Measurements from ENCODE around the gene JAZF1. TPM values are rescaled to one million over a fixed set of nuclear protein-coding genes. Genes with fewer than 3 reads are reported as not detected.

The JAZF1 gene
- polyA plus RNA-seq, 3 donors from 2014 or later, result 17.7 to 40.2 (median 25.9) TPM

DNA sequence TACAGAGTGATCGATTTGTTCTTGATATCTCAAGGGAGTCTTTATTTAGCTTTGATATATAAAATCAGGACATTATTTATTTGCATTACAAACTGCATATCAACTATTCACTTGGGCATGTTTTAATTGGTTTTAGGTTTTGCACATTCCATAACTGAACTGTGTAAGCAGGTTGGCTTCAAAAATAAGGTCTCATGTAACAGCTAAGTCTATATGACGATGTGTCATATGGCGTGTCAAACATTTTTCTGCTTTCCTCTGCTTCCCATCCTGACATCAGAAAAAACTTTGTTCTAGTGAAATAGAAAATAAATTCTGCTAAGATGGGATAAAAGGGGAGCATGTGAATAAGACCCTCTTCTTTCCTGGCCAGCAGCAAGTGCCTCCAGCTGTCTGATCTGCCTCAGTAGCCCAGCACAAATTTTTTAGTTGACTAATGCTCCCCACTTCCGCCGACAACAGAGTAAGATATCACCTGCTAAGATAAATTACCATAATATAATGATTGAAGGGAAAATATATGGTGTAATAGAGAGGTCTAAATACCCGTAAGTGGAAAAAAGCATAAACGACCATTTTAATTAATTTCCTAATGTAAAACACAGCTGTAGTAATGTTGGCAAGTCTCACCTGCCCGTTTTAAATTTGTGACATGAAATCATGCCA is 260.2 kb downstream of the JAZF1 start:
- H3K4me1 Mint-ChIP-seq, result peaks cover 24 to 68% of the 10 kb centered on the region in 2 donors
- DNase-seq, result no peak
- H3K27me3 Mint-ChIP-seq (ENCODE audit: low read depth in 3 of 3), result peaks cover 0 to 8% (median 0%) of the 10 kb centered on the region in 3 donors
- H3K9me3 Mint-ChIP-seq, result no peaks in the 10 kb centered on the region
- peaks cover 0 to 3% (median 0%) of the 10 kb centered on the region in 3 donors for H3K36me3 Mint-ChIP-seq
- no peak overlapping the region for H3K4me3 Mint-ChIP-seq
- H3K27ac Mint-ChIP-seq, result no peak overlapping the region

DNA sequence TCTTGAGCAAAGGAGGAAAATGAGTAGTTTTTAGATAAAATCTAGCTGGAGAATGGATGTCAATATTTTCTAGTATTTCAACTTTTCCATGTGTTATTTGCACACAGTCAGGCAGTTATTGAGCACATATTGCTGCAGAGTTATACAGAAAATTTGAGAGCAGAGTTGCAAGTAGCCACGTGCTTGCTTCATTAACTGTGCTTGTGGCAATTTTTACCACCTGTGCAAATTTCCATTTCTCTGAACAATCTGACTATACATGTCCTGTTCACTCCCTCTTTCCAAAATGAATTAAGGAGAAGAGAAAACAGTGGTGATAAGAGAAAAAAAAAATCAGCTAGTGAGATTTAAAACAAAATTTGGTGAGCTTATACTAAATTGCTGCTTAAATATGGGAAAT is 262.1 kb downstream of the JAZF1 start:
- Mint-ChIP-seq H3K4me3 (no peak overlapping the region), H3K27ac (peak overlapping the region in 2 of 6 donors; percentile 3 to 43), H3K27me3 (ENCODE audit: low read depth in 3 of 3) (peaks cover 0 to 3% (median 0%) of the 10 kb centered on the region in 3 donors), H3K36me3 (peaks cover 0 to 3% (median 0%) of the 10 kb centered on the region in 3 donors), H3K4me1 (peaks cover 35 to 77% of the 10 kb centered on the region in 2 donors), H3K9me3 (no peaks in the 10 kb centered on the region)
- DNase-seq, result no peak

DNA sequence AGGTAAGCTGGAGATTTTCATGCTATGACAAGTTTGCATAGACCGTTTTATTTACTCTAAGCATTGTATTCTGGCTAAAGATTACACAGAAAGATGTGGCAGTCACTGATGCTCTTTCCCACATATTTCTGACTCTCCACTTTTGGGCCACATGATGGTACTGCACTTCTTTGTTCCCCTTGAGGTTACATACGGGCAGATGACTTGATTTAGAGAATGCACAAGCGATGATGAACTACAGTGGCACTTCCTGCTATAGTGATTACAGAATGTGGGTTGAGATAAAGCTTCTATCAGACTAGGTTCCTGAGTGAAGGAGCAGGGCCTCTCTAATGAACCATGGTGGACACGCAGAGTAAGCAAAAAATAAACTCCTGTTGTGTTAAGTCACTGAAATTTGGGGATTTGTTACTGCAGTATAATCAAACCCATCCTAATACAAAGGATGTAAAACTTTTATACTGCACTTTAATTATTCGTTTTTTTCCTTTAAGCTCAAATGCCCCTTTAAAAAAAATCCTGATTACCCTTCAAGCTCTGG is 262.8 kb downstream of the JAZF1 start:
- Mint-ChIP-seq H3K4me1 (peaks cover 34 to 78% of the 10 kb centered on the region in 2 donors), H3K9me3 (no peaks in the 10 kb centered on the region), H3K27ac (peak overlapping the region in 1 of 6 donors; percentile 2), H3K27me3 (ENCODE audit: low read depth in 3 of 3) (peaks cover 0 to 2% (median 0%) of the 10 kb centered on the region in 3 donors), H3K4me3 (no peak overlapping the region), H3K36me3 (peaks cover 0 to 3% (median 0%) of the 10 kb centered on the region in 3 donors)
- no peak for DNase-seq

DNA sequence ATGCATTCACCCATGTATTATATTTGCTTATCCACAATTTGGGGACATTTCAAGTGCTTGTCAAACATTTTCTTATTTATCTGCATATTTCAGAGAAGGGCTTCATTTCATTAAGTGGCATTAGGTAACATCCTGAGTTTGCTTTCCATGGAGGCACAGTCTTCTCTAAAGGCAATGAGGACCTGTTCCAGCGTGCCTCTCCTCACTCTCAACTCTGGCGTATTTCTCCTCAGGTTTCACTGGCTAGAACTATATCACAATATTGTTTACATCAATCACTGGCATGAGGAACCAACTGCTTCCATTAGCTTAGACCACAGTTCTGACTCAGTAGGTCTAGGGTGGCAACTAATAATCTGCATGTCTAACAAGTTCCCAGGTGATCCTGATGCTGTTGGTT is 263.5 kb downstream of the JAZF1 start:
- DNase-seq, result no peak
- no peaks in the 10 kb centered on the region for H3K9me3 Mint-ChIP-seq
- H3K27me3 Mint-ChIP-seq (ENCODE audit: low read depth in 3 of 3), result peaks cover 0 to 3% (median 2%) of the 10 kb centered on the region in 3 donors
- H3K4me1 Mint-ChIP-seq, result peaks cover 34 to 81% of the 10 kb centered on the region in 2 donors
- no peak overlapping the region for H3K4me3 Mint-ChIP-seq
- H3K27ac Mint-ChIP-seq, result peak overlapping the region in 1 of 6 donors; percentile 9
- peaks cover 0 to 3% (median 0%) of the 10 kb centered on the region in 3 donors for H3K36me3 Mint-ChIP-seq

DNA sequence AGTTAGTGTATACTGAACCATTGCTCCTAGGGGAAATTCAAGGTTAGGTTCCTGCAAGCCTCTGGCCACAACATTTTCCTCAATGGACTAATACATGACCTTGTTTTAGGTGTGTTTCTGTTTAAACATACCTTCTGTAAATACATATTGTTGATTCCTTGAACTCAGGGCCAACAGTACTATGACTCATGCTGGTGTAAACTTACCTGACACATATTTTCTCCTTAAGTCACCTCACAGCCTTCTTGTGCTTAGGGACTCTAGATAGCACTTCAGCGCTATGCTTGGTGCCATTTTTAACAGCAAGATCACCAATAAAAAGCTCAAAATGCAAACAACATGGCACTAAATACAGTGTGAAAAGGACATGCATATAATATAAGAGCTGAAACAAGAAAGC is 264.2 kb downstream of the JAZF1 start:
- peaks cover 34 to 84% of the 10 kb centered on the region in 2 donors for H3K4me1 Mint-ChIP-seq
- no peaks in the 10 kb centered on the region for H3K9me3 Mint-ChIP-seq
- peaks cover 0 to 3% (median 0%) of the 10 kb centered on the region in 3 donors for H3K36me3 Mint-ChIP-seq
- no peak for DNase-seq
- H3K27ac Mint-ChIP-seq, result no peak overlapping the region
- H3K27me3 Mint-ChIP-seq (ENCODE audit: low read depth in 3 of 3), result peaks cover 0 to 3% (median 2%) of the 10 kb centered on the region in 3 donors
- no peak overlapping the region for H3K4me3 Mint-ChIP-seq

DNA sequence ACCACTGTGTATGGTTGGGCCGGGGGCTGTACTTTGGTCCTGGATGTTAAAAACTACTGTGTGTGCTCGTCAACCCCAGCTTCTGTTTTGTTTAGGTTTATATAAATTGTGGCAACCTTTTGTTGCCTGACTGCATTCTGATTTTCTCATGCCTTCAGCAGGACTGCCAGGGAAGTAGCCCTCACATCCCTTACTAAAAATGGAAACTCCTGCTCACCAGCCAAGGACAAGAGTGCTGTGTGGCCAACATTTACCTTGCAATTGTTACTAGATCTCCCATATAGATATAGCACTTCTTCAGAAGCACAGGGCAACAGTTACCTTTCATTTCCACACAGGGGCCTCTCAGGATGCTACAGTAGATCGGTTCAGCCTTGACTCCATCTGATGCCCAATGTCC is 266.2 kb downstream of the JAZF1 start:
- H3K27me3 Mint-ChIP-seq (ENCODE audit: low read depth in 3 of 3), result peaks cover 0 to 3% (median 2%) of the 10 kb centered on the region in 3 donors
- DNase-seq, result no peak
- H3K4me1 Mint-ChIP-seq, result peaks cover 28 to 87% of the 10 kb centered on the region in 2 donors
- no peak overlapping the region for H3K4me3 Mint-ChIP-seq
- no peak overlapping the region for H3K27ac Mint-ChIP-seq
- H3K36me3 Mint-ChIP-seq, result peaks cover 0 to 3% (median 0%) of the 10 kb centered on the region in 3 donors
- H3K9me3 Mint-ChIP-seq, result no peaks in the 10 kb centered on the region

DNA sequence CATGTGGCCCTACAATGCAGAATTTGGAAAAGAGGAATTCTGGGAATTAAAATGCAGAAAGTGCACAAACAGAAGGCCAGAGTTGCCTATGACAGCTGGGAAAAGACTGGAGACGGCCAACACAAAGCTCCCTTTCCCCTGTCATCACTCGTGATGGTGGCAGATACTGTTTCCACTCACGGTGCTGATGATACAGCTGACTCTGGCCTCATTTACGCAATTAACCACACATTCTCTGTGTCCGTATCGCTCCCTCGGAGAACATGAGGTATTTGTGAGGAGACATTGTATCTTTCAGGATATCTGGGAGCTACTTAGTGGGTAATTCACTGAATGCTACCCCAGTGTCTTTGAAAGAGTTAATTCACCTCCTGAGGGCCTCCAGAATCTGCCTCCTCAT is 267.8 kb downstream of the JAZF1 start:
- no peak for DNase-seq
- H3K36me3 Mint-ChIP-seq, result peaks cover 0 to 3% (median 0%) of the 10 kb centered on the region in 3 donors
- no peaks in the 10 kb centered on the region for H3K9me3 Mint-ChIP-seq
- H3K27me3 Mint-ChIP-seq (ENCODE audit: low read depth in 3 of 3), result peaks cover 0 to 3% (median 2%) of the 10 kb centered on the region in 3 donors
- H3K4me3 Mint-ChIP-seq, result no peak overlapping the region
- no peak overlapping the region for H3K27ac Mint-ChIP-seq
- peaks cover 22 to 75% of the 10 kb centered on the region in 2 donors for H3K4me1 Mint-ChIP-seq

DNA sequence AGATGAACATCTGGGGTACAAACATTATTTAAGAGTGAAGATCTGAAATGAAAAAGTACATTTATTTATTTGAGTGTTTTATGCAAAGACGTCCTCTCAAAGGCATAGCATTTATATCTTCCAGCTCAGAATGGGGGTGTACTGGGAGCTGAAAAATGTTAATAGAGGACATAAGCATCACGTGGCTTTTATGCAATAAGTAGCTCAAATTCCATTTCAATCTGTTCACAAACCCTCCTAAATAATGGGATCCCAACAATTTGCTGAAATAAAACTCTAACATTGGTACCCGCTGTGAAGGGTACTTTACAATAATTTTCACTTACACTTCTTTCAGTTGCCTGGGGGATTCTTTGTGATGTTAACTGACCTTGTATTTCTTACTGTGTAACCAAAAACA is 268.7 kb downstream of the JAZF1 start:
- Mint-ChIP-seq H3K4me1 (peaks cover 19 to 73% of the 10 kb centered on the region in 2 donors), H3K27ac (no peak overlapping the region), H3K27me3 (ENCODE audit: low read depth in 3 of 3) (peaks cover 0 to 3% (median 3%) of the 10 kb centered on the region in 3 donors)

DNA sequence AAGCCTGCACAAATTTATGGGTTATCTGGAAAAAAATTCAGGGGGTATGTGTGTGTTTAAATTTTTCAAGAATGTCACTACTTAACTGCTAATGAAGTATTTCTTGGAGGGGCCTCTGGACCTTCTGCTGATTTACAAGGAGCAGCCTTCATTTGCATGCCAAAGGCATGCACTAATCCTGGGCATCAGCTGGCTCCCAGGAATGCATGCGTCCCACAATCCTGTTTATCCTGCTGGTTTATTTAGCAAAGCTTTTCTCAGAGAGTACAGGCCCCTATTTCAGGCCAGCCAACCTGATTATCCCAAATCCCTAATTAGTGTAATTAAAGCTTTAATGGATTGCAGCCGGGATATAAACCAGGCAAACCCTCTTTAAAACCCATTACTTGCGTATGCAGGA is 270.3 kb downstream of the JAZF1 start:
- Mint-ChIP-seq H3K4me3 (no peak overlapping the region), H3K27me3 (ENCODE audit: low read depth in 3 of 3) (peaks cover 0 to 5% (median 3%) of the 10 kb centered on the region in 3 donors), H3K4me1 (peaks cover 15 to 70% of the 10 kb centered on the region in 2 donors), H3K27ac (no peak overlapping the region), H3K36me3 (no peaks in the 10 kb centered on the region), H3K9me3 (no peaks in the 10 kb centered on the region)
- DNase-seq, result no peak

More for the DNA sequence above, 268.7 kb downstream of the JAZF1 start:
- Mint-ChIP-seq H3K36me3 (peaks cover 0 to 3% (median 0%) of the 10 kb centered on the region in 3 donors), H3K4me3 (no peak overlapping the region), H3K9me3 (no peaks in the 10 kb centered on the region)
- no peak for DNase-seq

DNA sequence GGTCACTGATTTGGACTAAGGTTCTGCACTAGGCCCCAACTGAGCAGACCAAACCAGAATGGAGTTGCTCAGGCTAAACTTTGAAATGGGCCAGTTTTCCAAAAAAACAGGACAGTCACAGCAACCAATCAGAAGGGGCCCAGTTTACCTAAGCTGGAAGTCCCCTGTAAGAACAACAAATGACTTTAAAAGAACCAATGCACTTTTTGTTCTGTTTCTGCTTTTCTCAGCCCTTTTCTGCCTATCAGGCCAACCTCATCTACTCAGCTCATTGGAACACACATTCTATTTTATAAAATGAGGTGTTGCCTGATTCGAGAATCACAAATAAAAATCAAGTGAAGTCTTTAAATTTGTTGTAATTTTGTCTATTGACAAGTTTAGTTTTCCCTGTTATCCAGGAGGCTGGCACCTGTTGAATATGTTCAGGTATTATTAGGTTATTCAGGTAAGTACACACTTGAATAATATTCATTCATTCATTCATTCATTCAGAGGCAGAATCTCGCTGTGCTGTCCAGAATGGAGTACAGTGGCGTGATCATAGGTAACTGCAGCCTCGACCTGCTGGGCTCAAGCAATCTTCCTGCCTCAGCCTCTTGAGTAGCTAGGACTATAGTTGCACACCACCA is 271.9 kb downstream of the JAZF1 start:
- H3K36me3 Mint-ChIP-seq, result no peaks in the 10 kb centered on the region
- no peak overlapping the region for H3K4me3 Mint-ChIP-seq
- peaks cover 0 to 5% (median 3%) of the 10 kb centered on the region in 3 donors for H3K27me3 Mint-ChIP-seq (ENCODE audit: low read depth in 3 of 3)
- H3K4me1 Mint-ChIP-seq, result peaks cover 4 to 69% of the 10 kb centered on the region in 2 donors
- DNase-seq, result no peak
- H3K9me3 Mint-ChIP-seq, result no peaks in the 10 kb centered on the region
- H3K27ac Mint-ChIP-seq, result peak overlapping the region in 2 of 6 donors; percentile 2 to 29

DNA sequence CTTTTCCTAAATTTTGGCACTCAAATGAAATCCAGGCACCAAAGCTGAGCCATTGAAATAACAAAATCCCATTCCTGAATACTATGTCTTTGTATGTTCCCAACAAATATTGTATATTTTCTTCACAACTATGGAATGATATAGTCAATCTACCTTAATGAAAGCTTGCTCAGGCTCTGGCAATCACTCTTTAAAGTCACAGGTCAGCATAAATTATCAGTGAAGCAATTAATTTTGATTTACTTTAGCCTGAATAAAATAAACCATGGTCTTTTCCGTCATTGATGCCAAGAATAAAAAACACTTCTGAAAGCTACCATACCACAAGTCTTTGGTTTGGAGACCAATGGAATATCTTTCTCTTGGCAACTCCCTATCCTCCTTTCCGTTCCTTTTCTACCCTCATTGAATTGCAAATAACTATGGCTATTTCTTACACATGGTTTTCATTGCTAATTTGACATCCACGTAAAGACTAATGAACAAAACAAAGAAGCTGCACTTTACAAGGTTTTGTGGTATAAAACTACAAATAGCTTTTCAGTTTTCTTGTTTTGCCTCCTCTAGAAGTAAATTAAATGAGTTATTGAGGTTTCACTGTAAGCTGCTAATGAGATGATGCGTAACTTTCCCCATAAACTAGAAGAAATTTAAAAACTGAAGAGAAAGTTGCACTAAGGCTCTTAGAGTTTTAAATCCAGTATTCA is 274.1 kb downstream of the JAZF1 start:
- H3K36me3 Mint-ChIP-seq, result no peaks in the 10 kb centered on the region
- H3K4me3 Mint-ChIP-seq, result no peak overlapping the region
- no peaks in the 10 kb centered on the region for H3K9me3 Mint-ChIP-seq
- DNase-seq, result no peak
- H3K27ac Mint-ChIP-seq, result peak overlapping the region in 4 of 6 donors; percentile 4 to 59 (median 23)
- peaks cover 11 to 71% of the 10 kb centered on the region in 2 donors for H3K4me1 Mint-ChIP-seq
- H3K27me3 Mint-ChIP-seq (ENCODE audit: low read depth in 3 of 3), result peaks cover 0 to 10% (median 0%) of the 10 kb centered on the region in 3 donors

DNA sequence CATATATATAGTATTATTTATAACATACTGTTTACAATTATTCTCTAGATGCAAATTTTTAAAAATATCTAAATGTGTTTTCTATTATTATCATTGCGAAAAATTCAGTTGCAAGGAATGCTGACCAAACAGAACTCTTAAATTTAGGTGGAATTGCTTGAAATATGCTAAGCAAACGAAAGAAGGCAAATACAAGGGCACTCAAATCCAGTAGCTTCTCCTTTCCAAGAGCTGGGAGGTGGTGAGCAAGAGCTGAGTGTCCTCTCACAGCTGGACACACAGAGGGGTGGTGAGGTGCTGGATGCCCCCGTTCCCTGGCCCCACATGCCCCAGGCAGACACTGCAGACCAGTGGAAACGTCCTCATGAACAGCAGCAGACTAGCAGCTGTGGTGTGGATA is 274.6 kb downstream of the JAZF1 start:
- no peaks in the 10 kb centered on the region for H3K9me3 Mint-ChIP-seq
- H3K27me3 Mint-ChIP-seq (ENCODE audit: low read depth in 3 of 3), result peaks cover 0 to 16% (median 0%) of the 10 kb centered on the region in 3 donors
- H3K36me3 Mint-ChIP-seq, result no peaks in the 10 kb centered on the region
- peaks cover 16 to 73% of the 10 kb centered on the region in 2 donors for H3K4me1 Mint-ChIP-seq
- no peak overlapping the region for H3K4me3 Mint-ChIP-seq
- H3K27ac Mint-ChIP-seq, result peak overlapping the region in 1 of 6 donors; percentile 28
- DNase-seq, result no peak

DNA sequence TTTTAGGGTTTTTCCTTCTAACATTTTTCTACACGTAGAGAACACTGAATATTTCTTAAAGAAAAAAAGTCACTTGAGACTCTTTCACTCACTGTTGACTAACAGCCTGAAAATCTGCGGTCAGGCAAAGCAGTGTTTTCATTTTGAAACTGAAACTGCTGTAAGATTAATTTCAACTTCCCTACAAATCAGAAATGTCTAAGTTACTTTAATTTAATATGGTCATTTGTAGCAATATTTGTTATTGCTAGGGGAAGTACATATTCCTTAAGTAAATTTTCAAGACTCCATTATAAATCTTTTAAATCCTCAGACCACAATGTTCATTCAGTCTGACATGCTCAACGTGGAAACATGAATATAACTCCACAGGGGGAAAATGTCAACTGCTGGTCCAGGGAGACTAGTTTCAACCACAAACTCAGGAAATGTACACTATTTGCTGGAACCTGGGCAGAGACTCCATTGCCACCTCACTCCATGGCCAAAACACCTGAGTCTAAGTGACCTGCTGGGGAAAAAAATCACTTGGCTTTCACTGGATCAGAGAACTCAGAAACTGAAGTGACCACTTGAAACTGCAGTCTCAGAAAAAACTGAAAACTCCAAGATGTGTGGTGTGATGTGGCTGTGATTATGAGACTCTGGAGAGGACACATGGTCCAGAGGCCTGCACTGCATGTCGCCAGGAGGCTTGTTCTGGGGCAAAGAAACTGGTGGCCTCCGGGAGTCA is 279.4 kb downstream of the JAZF1 start:
- Mint-ChIP-seq H3K9me3 (no peaks in the 10 kb centered on the region), H3K27me3 (ENCODE audit: low read depth in 3 of 3) (peaks cover 4 to 22% (median 6%) of the 10 kb centered on the region in 3 donors), H3K27ac (peak overlapping the region; percentile 89 to 97 (median 92)), H3K36me3 (no peaks in the 10 kb centered on the region), H3K4me1 (peaks cover 59 to 89% of the 10 kb centered on the region in 2 donors), H3K4me3 (peak overlapping the region; percentile 68 to 81 (median 72))
- peak; percentile 63 to 65 (median 64) for DNase-seq

Data from immature natural killer cell (primary cell).